Islet of Langerhans (tissue), 1 donor: Measurements from ENCODE around the gene FUOM.

Experiments
- FAIRE-seq: peaks from one replicate; lab custom pipeline; 2011; peaks lifted over from hg19 to GRCh38; lab: Jason Lieb, UNC

Gene FUOM

DNA sequence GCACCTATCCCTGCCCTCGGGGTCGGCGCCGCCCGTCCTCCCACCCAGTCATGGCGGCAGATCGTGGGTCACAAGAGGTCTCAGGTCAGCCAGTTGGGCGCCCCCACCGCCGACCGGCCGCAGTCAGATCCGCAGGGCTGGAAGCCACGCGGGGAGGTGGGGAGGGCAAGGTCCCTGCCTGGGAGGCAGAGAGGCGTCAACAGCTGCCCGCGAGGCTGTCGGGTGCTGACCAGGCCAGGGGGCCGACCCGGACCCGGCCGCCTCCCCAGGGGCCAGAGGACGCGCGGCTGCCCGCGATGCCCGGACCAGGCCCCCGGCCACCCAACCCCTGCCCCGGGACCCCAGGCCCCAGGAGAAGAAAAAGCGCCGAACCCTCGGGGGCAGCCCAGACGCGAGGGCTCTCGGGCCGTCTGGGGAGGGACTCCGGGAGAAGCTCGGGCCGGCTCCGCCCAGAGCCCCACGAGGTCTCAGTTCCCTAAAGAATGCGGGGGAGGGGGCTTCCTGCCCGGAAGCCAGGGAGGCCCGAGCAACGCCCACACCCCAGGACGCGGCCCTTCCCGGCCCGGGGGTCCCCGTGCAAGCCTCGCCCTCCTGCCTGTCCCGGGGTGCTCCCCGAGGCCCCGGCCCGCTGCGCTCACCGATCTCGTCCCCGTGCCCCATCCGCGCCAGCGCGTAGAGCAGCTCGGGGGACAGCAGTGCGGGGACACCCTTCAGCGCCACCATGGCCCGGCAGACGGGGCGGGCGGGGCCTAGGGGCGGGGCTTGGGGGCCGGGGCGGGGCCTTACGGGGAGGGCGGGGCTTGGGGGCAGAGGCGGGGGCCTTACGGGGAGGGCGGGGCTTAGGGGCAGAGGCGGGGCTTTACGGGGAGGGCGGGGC, at the start of gene FUOM:
Gene FUOM, minus strand, starts transcription at position 735 of the 877 bp plus-strand sequence. Its CDS starts 12 bp downstream, at position 723.
- FAIRE-seq = no peak

DNA sequence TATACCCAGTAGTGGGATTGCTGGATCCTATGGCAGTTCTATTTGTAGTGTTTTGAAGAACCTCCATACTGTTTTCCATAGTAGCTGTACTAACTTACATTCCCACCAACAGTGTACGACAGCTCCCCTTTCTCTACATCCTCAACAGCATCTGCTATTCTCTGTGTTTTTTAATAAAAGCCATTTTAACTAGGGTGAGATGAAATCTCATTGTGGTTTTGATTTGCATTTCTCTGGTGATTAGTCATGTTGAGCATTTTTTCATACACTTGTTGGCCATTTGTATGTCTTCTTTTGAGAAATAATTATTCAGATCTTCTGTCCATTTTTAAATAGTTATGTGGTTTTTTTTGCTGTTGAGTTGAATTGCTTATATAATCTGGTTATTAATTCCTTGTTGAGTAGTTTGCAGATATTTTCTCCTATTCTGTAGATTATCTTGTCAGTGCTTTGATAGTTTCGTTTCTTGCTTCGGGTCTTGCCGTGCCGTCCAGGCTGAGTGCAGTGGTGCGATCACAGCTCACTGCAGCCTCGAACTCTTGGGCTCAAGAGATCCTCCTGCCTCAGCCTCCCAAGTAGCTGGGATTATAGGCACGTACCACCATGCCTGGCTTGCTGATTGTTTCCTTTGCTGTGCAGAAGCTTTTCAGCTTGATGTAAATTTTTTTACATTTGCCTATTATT, 48.2 kb upstream of the FUOM start:
- no peak for FAIRE-seq

GRCh38 chr10:133405272-133405671, 47.5 kb upstream of the FUOM start:
- FAIRE-seq = no peak

- FAIRE-seq = no peak
Measured at GRCh38 chr10:133403784-133404183, 46.0 kb upstream of the FUOM start.

DNA sequence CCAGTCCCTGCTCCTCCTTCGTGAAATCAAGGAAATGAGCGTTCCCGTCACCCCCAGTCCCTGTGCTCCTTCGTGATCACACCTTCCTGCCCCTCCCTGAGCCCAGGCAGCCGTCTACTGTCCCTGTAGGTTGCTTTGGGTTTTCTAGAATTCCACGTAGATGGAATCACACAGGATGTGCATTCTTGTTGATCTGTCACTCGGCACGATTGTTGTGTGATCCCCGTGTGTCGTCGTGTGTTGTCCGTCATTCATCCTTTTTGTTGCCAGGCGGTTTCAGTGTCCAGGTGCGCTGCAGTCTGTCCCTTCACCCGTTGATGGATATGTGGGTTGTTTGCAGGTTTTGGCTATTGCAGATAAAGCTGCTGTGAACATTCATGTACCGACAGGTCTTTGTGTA, 45.5 kb upstream of the FUOM start:
- no peak for FAIRE-seq

- FAIRE-seq = no peak
Measured at GRCh38 chr10:133401981-133402725, 44.3 kb upstream of the FUOM start.

DNA sequence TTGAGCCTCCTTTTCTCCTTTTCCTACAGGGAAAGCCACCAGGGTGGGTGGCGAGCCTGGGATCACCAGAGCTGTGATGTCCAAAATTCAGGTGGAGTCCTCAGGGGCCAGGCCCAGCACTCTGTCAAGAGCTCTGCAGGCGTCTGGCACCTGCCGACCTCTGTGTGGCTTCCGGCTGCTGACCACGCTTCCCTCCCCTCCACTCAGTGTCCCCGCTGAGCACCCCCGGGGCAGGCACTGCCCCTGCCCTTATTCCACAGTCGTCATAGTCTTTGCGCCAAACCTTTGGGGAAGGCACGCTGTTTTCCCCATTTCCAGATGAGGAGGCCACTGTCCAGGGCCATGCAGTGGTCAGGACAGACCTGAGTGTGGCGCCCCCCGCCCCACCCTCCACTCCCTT, 43.7 kb upstream of the FUOM start:
- no peak for FAIRE-seq

DNA sequence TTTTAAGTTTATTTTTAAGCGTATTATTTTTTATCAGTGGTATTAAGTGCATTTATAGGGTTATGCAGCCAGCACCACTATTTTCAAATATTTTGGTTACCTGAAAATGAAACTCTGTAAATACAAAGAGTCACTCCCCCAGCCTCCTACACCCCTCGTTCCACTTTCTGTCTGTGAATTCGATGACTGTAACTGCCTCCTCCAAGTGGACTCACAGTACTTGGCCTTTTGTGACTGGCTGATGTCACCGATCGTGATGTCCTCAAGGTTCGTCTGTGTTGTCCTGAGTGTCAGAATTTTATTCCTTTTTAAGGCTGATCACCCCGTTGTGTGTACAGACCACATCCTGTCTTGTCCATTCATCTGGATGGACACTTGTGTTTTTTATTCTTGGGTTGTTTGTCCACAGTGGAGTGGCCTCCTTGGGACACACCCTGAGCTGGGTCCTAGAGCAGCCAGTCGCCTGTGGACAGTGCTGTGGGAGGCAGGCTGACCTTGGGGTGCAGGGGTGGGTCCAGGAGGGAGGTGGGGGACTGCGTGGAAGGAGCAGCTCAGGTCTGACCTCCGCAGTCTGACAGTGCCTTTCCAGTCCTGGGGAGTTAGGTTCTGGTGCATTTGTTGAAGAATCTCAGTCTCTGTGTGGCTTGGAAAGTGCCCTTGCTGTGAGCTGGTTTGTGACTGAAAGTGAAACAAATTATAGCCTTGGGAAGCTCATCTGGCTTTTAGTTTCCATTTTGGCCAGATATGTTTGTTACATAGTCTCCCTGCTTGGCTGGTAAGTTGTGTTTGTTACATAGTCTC, 43.0 kb upstream of the FUOM start:
- no peak for FAIRE-seq

DNA sequence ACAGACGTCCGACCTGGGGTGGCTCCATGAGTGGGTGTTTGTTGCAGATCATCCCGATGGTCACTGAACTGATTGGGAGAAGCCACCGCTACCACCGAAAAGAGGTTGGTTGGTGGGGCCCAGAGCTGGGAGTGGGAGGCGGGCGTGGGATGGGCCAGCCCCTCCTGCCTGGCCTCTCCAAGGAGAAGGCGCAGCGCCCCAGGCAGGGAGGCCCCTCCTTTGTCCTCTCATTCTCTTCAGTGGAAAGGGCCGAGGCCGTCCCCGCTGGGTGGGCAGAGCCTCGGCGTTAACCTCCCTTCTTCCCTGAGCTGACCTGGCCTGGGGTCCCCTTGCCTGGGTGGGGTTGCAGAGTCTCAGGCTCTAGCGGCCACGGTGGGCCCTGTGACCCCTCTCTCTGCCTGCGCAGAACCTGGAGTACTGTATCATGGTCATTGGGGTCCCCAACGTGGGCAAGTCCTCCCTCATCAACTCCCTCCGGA, 41.3 kb upstream of the FUOM start:
- no peak for FAIRE-seq

DNA sequence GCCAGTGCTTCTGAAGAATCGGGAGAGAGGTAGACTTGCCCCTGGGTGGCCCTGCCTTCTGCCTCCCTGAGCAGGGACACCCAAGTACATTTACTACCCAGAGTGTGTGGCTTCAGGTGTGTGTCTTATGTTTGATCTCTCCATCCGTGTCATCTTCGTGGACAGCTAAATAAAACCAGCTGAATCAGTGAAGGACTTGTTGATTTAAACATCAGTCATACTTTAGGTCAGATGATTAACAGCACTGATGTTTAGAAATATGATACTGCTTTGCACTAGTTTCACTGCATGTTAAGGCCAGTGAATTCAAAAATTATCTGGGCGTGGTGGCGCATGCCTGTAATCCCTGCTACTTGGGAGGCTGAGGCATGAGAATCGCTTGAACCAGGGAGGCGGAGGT, 40.1 kb upstream of the FUOM start:
- no peak for FAIRE-seq

GRCh38 chr10:133396035-133396624, 38.3 kb upstream of the FUOM start:
- no peak for FAIRE-seq

GRCh38 chr10:133394801-133395221, 37.0 kb upstream of the FUOM start:
- FAIRE-seq = no peak

GRCh38 chr10:133394064-133394663, 36.3 kb upstream of the FUOM start, which contains the start of gene MTG1:
Gene MTG1, plus strand, starts transcription at chr10:133394157. Its CDS starts 64 bp downstream, at chr10:133394221.
- FAIRE-seq = no peak

- FAIRE-seq = peak; percentile 69
Measured at GRCh38 chr10:133393401-133394063, 35.7 kb upstream of the FUOM start.

DNA sequence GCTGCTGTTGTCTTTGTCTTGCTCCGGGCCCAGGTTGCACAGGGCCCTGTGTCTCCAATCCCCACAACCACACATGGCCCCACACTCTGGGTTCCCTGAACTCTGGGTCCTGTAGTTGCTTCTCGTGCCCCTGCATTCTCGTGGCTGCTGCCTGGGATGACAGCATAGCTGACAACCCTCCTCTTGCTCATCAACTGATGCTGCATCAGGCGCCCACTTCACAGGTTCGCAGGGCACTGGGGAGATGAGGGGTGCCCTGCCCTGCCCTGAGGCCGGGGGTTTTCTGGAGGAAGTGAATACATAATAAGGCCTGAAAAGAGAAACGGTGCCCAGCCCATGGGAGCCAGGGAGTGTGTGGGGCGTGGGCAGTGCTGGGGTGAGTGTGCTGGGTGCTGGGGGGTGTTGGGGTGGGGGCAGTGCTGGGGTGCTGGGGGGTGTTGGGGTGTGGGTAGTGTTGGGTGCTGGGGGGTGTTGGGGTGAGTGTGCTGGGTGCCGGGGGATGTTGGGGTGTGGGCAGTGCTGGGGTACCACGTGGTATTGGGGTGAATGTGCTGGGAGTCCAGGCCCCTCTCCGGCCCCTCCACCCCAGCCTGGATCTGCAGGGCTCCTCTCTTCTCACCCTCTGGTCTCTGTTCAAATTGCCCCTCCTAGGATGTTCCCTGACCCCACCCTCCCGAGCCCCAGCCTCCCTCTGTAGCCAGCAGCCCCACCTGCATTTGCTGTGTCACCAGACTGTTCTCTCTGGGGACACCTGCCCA, 34.1 kb upstream of the FUOM start:
- FAIRE-seq = no peak

GRCh38 chr10:133391249-133391635, 33.4 kb upstream of the FUOM start:
- no peak for FAIRE-seq

DNA sequence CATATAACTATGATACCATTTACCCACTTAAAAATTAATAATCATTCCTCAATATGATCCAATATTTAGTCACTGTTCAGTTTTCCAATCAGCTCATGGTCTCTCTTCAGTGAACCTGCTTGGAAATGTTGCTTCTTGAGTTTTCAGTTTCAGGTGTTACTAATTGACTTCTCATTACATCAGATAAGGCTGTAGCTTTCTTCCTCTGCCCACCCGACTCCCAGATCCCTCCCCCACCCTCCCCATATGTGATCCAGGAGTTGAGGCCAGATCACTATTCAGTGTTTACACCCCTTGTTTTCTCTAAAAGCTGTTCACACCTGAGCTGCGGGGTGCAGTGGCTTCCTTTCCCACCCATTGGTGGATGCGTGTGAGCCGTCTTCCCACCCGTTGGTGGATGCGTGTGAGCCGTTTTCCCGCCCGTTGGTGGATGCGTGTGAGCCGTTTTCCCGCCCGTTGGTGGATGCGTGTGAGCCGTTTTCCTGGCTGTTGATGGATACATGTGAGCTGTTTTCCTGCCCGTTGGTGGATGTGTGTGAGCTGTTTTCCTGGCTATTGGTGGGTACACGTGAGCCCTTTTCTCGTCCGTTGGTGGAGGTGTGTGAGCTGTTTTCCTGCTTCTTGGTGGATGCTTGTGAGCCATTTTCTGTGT, 32.9 kb upstream of the FUOM start:
- no peak for FAIRE-seq

DNA sequence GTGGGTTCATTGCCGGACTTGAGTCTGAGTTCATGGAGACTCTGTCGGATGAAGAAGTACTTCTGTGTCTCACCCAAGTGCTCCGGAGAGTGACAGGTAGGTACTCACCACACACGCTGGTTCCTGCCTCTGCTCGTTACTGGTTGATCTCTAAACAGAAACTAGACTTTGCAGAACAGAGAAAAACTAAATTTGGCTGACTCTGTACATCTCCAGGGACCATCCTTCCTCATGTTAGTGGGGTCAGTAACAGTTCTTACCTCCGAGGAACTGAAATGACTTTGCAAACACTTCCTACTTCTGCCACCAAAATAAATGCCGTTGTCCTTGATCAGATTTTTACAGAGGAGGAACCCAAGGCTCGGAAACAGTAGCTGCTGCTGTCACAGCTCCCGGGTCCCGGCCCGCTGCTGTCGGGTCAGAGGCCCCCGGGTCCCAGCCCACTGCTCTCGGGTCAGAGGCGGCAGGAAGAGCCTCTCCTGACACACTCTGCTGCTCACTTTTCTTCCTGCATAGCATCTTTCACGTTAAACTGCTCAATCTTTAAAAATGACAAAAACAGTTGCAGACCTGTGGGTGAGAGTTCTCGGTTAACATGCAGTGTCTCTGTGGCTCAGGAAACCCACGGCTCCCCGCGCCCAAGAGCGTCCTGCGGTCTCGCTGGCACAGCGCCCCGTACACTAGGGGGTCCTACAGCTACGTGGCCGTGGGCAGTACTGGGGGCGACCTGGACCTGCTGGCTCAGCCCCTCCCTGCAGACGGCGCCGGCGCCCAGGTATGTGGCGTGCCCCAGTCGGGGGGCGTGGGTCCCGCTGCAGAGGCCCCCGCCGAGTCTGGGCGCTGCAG, 31.4 kb upstream of the FUOM start:
- FAIRE-seq = no peak
